Measurements from ENCODE around the gene TOX2. TPM values are rescaled to one million over a fixed set of nuclear protein-coding genes. Genes with fewer than 3 reads are reported as not detected.

The TOX2 gene
- total RNA-seq, 1 donor from 2014 or later, result 0.94 TPM

DNA sequence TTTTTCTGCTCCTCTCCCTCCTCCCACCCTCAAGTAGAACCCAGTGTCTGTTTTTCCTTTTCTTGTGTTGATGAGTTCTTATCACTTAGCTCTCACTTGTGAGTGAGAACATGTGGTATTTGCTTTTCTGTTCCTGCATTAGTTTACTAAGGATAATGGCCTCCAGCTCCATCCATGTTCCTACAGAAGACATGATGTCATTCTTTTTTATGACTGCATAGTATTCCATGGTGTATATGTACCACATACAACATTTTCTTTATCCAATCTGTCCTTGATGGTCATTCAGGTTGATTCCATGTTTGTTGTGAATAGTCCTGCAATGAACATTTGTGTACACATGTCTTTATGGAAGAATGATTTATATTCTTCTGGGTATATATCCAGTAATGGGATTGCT is 81.0 kb downstream of the TOX2 start:
- Mint-ChIP-seq H3K27ac (no peak overlapping the region), H3K27me3 (ENCODE audit: low read depth) (peaks cover 17% of the 10 kb centered on the region), H3K36me3 (no peaks in the 10 kb centered on the region), H3K9me3 (no peaks in the 10 kb centered on the region), H3K4me3 (no peak overlapping the region), H3K4me1 (no peaks in the 10 kb centered on the region)
- TF ChIP-seq, protein P1, sequence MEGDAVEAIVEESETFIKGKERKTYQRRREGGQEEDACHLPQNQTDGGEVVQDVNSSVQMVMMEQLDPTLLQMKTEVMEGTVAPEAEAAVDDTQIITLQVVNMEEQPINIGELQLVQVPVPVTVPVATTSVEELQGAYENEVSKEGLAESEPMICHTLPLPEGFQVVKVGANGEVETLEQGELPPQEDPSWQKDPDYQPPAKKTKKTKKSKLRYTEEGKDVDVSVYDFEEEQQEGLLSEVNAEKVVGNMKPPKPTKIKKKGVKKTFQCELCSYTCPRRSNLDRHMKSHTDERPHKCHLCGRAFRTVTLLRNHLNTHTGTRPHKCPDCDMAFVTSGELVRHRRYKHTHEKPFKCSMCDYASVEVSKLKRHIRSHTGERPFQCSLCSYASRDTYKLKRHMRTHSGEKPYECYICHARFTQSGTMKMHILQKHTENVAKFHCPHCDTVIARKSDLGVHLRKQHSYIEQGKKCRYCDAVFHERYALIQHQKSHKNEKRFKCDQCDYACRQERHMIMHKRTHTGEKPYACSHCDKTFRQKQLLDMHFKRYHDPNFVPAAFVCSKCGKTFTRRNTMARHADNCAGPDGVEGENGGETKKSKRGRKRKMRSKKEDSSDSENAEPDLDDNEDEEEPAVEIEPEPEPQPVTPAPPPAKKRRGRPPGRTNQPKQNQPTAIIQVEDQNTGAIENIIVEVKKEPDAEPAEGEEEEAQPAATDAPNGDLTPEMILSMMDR (IDR thresholded peaks at IDR 0.05; ENCODE audit: unreplicated experiment), result no peak
- no peak for DNase-seq (ENCODE audit: low spot score in 2 of 2, unreplicated experiment in 2 of 2)

DNA sequence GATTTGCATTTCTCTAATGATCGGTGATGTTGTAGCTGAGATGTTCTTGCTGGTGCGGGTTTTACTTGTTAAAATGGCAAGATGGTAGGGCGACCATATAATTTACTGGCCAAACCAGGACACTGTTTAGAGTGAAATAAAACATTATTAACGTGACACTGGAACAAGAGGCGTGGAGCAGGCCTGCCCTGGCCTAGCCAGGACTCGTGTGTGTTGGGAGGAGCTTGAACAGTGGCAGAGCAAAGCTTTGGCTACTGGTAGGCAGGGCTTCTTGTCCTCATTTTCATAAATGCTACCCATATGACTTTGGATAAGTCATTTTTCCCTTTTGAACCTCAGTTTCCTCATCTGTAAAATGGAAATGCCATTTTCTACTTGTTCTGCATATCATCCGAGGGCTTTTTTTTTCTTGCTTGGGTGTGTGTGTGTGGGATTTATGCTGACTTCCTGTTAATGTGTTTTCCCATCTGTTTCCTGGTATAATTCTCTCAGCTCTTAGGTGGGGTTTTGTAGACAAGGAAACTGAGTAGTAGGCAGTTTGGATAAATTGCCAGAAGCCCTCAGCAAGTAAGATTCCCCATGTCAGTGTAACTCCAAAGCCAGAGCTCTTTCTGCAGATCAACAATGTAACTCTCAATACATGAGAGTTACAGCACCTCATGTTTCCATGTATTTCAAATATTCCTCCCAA is 81.7 kb downstream of the TOX2 start:
- TF ChIP-seq, protein P1 (IDR thresholded peaks at IDR 0.05; ENCODE audit: unreplicated experiment), result no peak

DNA sequence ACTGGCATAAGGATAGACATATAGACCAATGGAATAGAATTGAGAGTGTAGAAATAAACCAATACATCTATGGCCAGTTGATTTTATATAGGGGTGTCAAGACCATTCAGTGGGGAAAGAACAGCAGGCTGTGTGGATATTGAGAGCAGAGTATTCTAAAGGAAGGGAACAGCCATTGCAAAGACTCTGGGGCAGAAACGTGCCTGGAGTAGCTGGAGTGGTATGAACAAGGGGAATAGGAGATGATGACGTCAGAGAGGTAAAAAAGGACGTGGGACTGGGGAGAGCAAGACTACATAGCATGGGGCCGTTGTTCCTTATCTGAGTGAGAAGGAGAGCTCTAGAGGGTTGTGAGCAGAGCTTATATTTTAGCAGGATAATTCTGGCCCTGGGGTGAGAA is 85.2 kb downstream of the TOX2 start:
- Mint-ChIP-seq H3K36me3 (no peaks in the 10 kb centered on the region), H3K9me3 (no peaks in the 10 kb centered on the region), H3K4me1 (no peaks in the 10 kb centered on the region), H3K27ac (no peak overlapping the region), H3K27me3 (ENCODE audit: low read depth) (peaks cover 35% of the 10 kb centered on the region), H3K4me3 (no peak overlapping the region)
- DNase-seq (ENCODE audit: low spot score in 2 of 2, unreplicated experiment in 2 of 2), result no peak
- TF ChIP-seq, protein P1 (IDR thresholded peaks at IDR 0.05; ENCODE audit: unreplicated experiment), result no peak

More for the DNA sequence above, 81.7 kb downstream of the TOX2 start:
- no peaks in the 10 kb centered on the region for H3K36me3 Mint-ChIP-seq
- H3K27ac Mint-ChIP-seq, result no peak overlapping the region
- no peak for DNase-seq (ENCODE audit: low spot score in 2 of 2, unreplicated experiment in 2 of 2)
- H3K4me1 Mint-ChIP-seq, result no peaks in the 10 kb centered on the region
- no peak overlapping the region for H3K4me3 Mint-ChIP-seq
- H3K27me3 Mint-ChIP-seq (ENCODE audit: low read depth), result peaks cover 19% of the 10 kb centered on the region
- no peaks in the 10 kb centered on the region for H3K9me3 Mint-ChIP-seq

DNA sequence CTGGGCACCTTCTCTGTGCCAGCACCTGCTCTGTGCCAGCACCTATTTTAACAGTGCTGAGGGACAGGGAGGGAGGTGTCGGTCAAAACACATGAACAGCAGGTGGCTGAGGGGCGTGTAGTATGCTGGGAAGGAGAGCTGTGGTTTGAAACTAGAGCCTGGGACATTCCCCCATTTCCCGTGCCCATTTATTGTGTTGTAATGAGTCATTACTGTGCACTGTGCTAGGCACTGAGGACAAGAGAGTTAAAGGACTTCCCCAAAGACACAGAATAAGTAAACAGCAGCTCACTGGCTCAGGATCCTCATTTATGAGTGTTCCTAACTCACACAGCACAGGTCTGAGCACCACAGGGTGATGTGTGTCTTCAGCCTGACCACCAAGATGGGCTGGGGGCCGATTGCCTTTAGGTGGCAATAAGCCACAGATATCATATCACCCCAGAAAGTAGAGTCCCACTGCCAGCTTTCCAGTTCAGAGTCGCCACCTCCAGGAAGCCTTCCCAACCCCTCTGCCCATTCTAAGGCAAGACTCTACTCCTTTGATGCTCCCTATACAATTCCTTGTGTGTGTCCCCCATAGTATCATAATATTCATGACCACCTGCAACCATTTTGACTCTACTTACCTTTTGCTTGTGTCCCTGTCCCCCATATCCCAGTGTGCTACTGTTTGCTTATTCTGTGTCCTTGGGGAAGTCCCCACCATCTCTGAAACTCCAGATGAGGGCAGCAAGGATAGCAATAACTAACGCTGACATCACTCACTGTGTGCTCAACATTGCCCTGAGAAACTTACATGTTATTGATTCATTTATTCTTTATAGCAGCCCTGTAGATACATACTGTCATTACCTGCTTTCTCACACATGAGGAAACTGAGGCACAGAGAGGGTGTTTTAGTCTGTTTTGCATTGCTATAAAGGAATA is 87.3 kb downstream of the TOX2 start:
- no peak for DNase-seq (ENCODE audit: low spot score in 2 of 2, unreplicated experiment in 2 of 2)
- Mint-ChIP-seq H3K4me3 (no peak overlapping the region), H3K27ac (no peak overlapping the region), H3K4me1 (no peaks in the 10 kb centered on the region), H3K27me3 (ENCODE audit: low read depth) (peaks cover 45% of the 10 kb centered on the region), H3K36me3 (no peaks in the 10 kb centered on the region), H3K9me3 (no peaks in the 10 kb centered on the region)
- TF ChIP-seq, protein P1 (IDR thresholded peaks at IDR 0.05; ENCODE audit: unreplicated experiment), result no peak

DNA sequence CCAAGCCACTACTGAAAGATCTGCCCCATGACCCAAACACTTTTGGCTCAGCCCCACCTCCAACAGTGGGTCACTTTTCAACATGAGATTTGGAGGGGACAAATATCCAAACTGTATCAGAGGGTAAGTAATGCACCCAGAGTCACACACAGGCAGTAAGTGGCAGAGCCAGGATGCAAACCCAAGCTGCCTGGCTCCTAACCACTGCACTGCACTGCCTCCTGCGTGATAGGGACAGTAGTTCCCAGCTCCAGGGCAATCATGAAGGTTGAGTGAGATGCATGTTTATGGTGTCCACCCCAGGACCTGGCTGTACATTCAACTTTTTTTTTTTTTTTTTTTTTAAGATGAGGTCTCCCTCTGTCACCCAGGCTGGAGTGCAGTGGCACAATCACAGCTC is 88.2 kb downstream of the TOX2 start:
- H3K36me3 Mint-ChIP-seq, result no peaks in the 10 kb centered on the region
- H3K27me3 Mint-ChIP-seq (ENCODE audit: low read depth), result peaks cover 46% of the 10 kb centered on the region
- TF ChIP-seq, protein P1 (IDR thresholded peaks at IDR 0.05; ENCODE audit: unreplicated experiment), result no peak
- H3K9me3 Mint-ChIP-seq, result no peaks in the 10 kb centered on the region
- H3K4me3 Mint-ChIP-seq, result no peak overlapping the region
- H3K4me1 Mint-ChIP-seq, result no peaks in the 10 kb centered on the region
- no peak overlapping the region for H3K27ac Mint-ChIP-seq
- no peak for DNase-seq (ENCODE audit: low spot score in 2 of 2, unreplicated experiment in 2 of 2)
